ENCODE results near the gene KCTD2. TPM values are rescaled to one million over a fixed set of nuclear protein-coding genes. Genes with fewer than 3 reads are reported as not detected.
A peak's percentile ranks its signal among the peaks of the same experiment; 100 is the strongest.

KCTD2 gene
- total RNA-seq, 1 donor from 2014 or later = 18.4 TPM

DNA sequence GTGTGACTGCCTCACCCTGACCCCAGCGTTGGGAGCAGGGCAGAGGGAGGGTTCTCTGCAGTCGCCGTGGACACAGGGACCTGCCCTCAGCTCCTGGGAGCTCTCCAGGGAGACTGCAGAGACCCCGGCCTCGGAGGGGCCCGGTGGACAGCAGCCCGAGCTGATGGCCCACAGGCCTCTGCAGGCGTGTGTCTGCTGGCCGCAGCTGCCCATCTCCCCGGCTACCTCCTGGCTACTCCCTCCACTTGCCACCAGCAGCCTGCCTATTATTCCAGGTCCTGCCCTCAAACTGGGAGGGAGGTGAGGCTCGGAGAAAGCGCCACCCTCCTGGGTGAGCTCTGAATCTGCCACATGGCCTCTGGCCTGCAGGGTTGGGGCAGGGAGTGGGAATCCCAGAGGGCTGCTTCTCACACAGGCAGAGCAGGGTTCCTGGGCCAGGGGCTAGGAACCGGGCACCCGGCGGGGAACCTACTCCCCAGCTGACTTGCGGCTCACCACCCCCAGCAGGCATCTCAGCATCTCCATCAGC lies 47.9 kb downstream of the KCTD2 start:
- no peak for DNase-seq (ENCODE audit: low read depth)

GRCh38 chr17:75096082-75096625 lies 49.1 kb downstream of the KCTD2 start:
- DNase-seq (ENCODE audit: low read depth) = peak; percentile 80

DNA sequence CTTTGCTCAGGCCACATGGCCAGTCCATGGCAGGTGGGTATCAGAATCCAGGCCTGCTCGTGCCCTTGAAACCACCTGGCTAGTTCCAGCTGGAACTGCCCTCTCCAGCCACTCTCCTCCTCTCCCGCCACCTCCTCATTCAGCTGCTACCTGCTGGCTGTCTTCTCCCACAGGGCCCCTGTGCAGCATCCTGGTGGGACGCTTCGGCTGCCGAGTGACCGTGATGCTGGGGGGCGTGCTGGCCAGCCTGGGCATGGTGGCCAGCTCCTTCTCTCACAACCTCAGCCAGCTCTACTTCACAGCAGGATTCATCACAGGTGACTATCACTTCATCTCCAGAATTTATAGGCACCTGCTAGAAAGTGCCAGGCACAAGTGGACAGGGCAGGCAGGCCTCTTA lies 50.8 kb downstream of the KCTD2 start:
- DNase-seq (ENCODE audit: low read depth) = no peak

- DNase-seq (ENCODE audit: low read depth) = no peak
Measured at GRCh38 chr17:75098861-75099260, 51.8 kb downstream of the KCTD2 start.

DNA sequence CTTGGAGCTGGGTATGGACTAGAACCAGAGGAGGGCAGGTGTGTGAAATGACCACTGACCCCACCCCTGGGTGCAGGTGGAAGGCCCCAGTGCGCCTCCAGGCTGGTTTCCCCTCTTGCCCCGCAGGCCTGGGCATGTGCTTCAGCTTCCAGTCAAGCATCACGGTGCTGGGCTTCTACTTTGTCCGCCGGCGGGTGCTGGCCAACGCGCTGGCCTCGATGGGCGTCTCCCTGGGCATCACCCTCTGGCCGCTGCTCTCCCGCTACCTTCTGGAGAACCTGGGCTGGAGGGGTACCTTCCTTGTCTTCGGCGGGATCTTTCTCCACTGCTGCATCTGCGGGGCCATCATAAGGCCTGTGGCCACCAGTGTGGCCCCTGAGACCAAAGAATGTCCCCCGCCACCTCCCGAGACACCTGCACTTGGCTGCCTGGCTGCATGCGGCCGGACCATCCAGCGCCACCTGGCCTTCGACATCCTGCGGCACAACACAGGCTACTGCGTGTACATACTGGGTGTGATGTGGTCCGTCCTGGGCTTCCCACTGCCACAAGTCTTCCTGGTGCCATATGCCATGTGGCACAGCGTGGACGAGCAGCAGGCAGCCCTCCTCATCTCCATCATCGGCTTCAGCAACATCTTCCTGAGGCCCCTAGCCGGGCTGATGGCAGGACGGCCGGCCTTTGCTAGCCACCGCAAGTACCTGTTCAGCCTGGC lies 53.0 kb downstream of the KCTD2 start:
- no peak for DNase-seq (ENCODE audit: low read depth)

- no peak for DNase-seq (ENCODE audit: low read depth)
Measured at GRCh38 chr17:75102385-75102821, 55.4 kb downstream of the KCTD2 start.

DNA sequence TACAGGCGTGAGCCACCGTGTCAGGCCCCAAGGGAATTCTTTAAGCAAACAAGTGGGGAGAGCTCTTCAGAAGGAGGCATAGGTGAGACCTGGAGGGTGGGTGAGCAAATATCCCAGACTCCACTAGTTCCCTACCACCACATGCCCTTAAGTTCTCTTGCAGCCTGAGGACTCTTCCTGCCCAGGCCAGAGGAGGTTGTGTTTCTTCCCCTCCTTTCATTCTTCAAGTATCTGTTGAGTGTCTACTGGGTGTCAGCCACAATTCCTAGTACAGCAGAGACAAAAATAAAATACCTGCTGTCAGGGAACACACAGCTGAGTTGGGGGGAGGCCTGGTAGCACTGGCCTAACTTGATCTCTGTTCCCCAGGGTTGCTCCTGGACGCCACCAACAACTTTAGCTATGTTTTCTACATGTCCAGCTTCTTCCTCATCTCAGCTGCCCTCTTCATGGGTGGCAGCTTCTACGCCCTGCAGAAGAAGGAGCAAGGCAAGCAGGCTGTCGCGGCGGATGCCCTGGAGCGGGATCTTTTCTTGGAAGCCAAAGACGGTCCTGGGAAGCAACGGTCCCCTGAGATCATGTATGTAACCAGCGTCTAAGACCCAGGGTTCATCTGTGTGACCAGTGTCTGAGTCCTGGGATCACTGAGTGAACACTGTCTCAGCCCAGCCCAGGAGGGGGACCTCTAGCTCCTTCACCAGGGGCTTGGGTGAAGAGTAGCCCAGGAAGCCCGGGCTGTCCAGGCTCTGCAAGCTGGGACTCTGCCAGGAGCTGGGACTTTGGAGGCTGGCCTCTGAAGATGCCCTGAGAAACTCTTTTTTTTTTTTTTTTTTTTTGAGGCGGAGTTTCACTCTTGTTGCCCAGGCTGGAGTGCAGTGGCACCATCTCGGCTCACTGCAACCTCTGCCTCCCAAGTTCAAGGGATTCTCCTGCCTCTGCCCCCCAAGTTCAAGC lies 56.9 kb downstream of the KCTD2 start:
- DNase-seq (ENCODE audit: low read depth) = no peak

DNA sequence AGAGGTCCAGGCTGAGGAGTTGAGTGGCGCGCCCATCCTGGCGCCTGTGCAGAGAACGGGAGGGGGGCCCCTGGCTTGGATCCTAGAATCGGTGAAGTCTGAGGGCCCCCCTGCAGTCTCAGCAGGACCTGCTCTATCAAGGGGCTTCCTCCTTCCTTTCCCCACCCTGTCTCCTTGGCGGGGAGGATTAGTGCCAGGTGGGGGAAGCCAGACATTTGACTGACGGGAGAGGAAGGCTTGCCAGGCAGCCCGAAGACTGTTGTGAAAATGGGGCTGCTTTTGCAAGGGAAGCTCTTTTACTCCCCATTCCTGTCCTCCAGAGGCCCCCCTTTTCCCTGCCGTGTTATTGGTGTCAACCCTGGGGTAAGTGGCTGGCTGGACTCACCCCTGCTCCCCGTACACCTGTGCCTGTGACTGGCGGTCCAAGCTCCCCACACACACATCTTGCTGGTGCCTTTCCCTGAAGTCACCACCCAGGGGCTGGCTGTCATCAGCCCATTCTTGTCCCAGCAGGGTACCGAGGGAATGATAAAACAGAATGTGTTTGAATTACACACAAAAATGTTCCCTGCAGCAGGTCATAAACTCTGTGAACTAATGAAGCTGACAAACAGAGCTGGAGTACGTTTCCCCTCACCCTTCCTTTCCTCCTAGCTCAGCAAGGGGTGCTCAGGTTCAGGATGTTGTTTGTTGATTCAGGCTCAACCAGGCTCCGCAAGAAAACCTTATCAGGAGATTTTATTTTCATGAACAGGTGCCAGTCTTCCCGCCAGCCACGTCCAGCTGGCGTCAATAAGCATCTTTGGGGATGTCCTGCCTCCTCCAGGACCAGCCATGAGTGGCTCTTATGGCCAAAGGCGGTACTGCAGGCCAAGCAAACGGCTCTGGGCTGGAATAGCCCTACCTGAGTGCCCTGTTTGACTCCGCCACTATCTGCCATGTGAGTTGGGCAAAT lies 58.4 kb downstream of the KCTD2 start:
- DNase-seq (ENCODE audit: low read depth) = peak; percentile 50

- no peak for DNase-seq (ENCODE audit: low read depth)
Measured at GRCh38 chr17:75108193-75108592, 61.2 kb downstream of the KCTD2 start.

- DNase-seq (ENCODE audit: low read depth) = no peak
Measured at GRCh38 chr17:75109046-75109406, 62.0 kb downstream of the KCTD2 start.

DNA sequence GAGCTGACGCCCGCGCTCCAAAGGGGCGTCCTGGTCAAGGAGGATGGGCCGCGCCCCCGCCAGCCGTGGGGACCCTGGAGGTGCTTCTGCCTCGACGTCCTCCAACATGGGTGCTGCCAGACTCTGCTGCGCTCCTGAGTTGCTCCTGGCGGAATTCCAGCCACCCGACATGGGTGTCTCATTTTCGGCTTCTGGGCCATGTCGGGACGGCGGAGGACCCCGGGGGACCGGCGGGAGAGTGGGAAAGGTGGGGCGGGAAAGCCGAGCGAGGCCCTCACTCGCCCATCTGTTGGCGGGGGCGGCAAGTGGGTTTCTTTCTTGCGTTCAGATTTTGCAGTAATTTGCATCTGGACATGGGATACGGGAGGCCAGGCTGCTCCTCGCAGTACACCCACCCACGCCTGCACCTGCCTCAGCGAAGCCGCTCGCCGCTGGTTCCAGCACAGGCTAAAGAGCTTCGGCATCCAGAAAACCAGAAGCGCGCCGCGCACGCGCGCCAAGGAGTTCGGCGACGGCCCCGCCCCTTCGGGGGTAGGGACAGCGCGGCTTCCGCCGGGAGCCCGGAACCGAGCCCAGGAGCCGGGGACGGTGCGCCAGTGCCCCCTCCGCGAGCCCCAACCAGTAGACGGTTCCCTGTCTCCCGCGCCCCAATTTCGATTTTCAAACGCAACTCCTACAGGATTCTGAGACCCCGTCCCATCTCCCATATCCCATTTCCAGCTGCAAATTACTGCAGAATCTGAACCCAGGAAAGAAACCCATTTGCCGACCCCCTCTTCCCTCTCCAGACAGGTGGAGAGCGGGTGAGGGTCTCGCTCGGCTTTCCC lies 62.6 kb downstream of the KCTD2 start, which contains the start of gene ARMC7:
ARMC7 (plus strand) TSS at position 563 of the 827 bp plus-strand sequence. CDS start 320 bp downstream, outside the sequence.
- DNase-seq (ENCODE audit: low read depth) = peak; percentile 89

DNA sequence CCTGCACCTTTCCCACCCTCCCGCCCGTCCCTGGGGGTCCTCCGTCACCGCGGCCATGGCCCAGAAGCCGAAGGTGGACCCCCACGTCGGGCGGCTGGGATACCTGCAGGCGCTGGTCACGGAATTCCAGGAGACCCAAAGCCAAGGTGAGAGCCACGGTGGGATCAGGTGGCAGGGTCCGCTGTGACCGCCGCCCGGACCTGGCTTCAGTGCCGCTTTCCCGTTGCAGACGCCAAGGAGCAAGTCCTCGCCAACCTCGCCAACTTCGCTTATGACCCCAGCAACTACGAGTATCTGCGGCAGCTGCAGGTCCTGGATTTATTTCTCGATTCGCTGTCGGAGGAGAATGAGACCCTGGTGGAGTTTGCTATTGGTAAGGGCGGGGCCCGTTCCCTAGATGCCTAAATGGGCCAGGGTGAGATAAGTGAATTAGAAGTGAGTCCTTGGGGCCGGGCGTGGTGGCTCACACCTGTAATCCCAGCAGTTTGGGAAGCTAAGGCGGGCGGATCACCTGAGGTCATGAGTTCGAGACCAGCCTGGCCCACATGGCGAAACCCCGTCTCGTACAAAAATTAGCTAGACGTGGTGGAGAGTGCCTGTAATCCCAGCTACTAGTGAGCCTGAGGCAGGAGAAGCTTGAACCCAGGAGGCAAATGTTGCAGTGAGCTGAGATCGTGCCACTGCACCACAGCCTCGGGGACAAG lies 63.4 kb downstream of the KCTD2 start:
- DNase-seq (ENCODE audit: low read depth) = peak; percentile 30

GRCh38 chr17:75111777-75112335 lies 64.8 kb downstream of the KCTD2 start:
- DNase-seq (ENCODE audit: low read depth) = no peak

GRCh38 chr17:75113798-75114551 lies 67.0 kb downstream of the KCTD2 start:
- DNase-seq (ENCODE audit: low read depth) = peak; percentile 91

GRCh38 chr17:75114552-75115314 lies 67.7 kb downstream of the KCTD2 start:
- DNase-seq (ENCODE audit: low read depth) = no peak
